IMR-90 (cell line): ENCODE results near the gene CAPN8.

ENCODE experiments used
- BHLHE40 ChIP-seq: fragments of 150-350 bp; IDR thresholded peaks from 2 replicates; pipeline ENCODE4 v1.6.1; 2016; ENCODE audit warnings: mild to moderate bottlenecking, low read depth, low read length
- CTCF ChIP-seq: conservative IDR thresholded peaks from 2 replicates; pipeline ENCODE4 v1.5.1; 2012; ENCODE audit warnings: mild to moderate bottlenecking, low read depth, low read length, improper control_type of control experiment
- MAFK ChIP-seq: IDR thresholded peaks from 2 replicates; pipeline ENCODE4 v1.6.1; 2012; ENCODE audit warnings: low read depth, low read length, improper control_type of control experiment
- MAZ ChIP-seq: IDR thresholded peaks from 2 replicates; pipeline ENCODE4 v1.6.1; 2012; ENCODE audit warnings: low read depth, mild to moderate bottlenecking, low read length, improper control_type of control experiment, moderate library complexity, borderline replicate concordance
- MXI1 ChIP-seq: IDR thresholded peaks from 2 replicates; pipeline ENCODE4 v1.6.1; 2012; ENCODE audit warnings: low read depth, mild to moderate bottlenecking, low read length, moderate library complexity, borderline replicate concordance
- NFE2L2 ChIP-seq: fragments of 150-350 bp; IDR thresholded peaks from 2 replicates; pipeline ENCODE4 v1.6.1; 2016; ENCODE audit warnings: low read depth, mild to moderate bottlenecking, low read length
- POLR2A ChIP-seq: IDR thresholded peaks from 2 replicates; pipeline ENCODE4 v1.6.1; 2012; ENCODE audit warnings: mild to moderate bottlenecking, low read depth, low read length
- RAD21 ChIP-seq: IDR thresholded peaks from 2 replicates; pipeline ENCODE4 v1.6.1; 2012; ENCODE audit warnings: low read length, improper control_type of control experiment
- RFX5 ChIP-seq: IDR thresholded peaks from 2 replicates; pipeline ENCODE4 v1.8.0; 2012; ENCODE audit warnings: low read depth, mild to moderate bottlenecking, low read length, moderate library complexity
- SMC3 ChIP-seq: fragments of 150-350 bp; IDR thresholded peaks from 2 replicates; pipeline ENCODE4 v1.6.1; 2016; ENCODE audit warnings: low read depth, mild to moderate bottlenecking, antibody characterized with exemption, low read length, moderate library complexity
- USF2 ChIP-seq: fragments of 150-350 bp; IDR thresholded peaks from 2 replicates; pipeline ENCODE4 v1.6.1; 2017; ENCODE audit warnings: mild to moderate bottlenecking, antibody characterized with exemption, low read length, low read depth
- TF ChIP-seq, protein P1 (sequence below): fragments of 150-350 bp; IDR thresholded peaks from 2 replicates; pipeline ENCODE4 v1.6.1; 2016; ENCODE audit warnings: low read depth, mild to moderate bottlenecking, low read length, moderate library complexity, borderline replicate concordance

DNA sequence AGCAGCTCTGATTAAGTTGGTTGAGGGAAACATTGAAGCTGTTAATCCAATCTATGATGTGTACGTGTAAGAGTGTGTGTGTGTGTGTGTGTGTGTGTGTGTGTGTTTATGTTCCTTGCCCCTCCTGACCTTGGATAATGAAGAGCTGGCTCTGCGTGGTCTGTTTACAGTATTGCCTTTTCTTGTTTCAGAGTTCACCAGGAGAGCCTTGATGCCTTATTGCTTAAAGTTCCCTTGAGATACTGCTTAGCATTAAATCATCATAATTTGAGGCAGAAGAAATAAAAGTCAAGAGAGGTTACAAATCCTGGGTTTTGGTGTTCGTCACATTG is 36.4 kb downstream of the CAPN8 start:
- TF ChIP-seq CTCF (no peak), SMC3 (no peak), POLR2A (no peak), MXI1 (no peak), RAD21 (no peak), MAZ (no peak), BHLHE40 (no peak), USF2 (no peak), NFE2L2 (no peak), RFX5 (no peak), MAFK (no peak)
- TF ChIP-seq, protein P1, sequence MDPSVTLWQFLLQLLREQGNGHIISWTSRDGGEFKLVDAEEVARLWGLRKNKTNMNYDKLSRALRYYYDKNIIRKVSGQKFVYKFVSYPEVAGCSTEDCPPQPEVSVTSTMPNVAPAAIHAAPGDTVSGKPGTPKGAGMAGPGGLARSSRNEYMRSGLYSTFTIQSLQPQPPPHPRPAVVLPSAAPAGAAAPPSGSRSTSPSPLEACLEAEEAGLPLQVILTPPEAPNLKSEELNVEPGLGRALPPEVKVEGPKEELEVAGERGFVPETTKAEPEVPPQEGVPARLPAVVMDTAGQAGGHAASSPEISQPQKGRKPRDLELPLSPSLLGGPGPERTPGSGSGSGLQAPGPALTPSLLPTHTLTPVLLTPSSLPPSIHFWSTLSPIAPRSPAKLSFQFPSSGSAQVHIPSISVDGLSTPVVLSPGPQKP: no peak
